GM23248 (cell line): ENCODE measurements around the gene IRF1.

Experiments
- EZH2 ChIP-seq: fragments of 200-600 bp; sonication (generic); IDR thresholded peaks from 2 replicates; pipeline ENCODE4 v1.6.1; 2018; ENCODE audit warnings: antibody characterized with exemption, mild to moderate bottlenecking; ENCODE audit not compliant: insufficient read depth, poor library complexity, severe bottlenecking
- EZH2phosphoT487 ChIP-seq: fragments of 200-600 bp; sonication (generic); IDR thresholded peaks from 2 replicates; pipeline ENCODE4 v1.6.1; 2018; ENCODE audit warnings: antibody characterized with exemption, moderate library complexity, mild to moderate bottlenecking, low read depth; ENCODE audit not compliant: insufficient read depth

GRCh38 chr5:132434416-132435286 lies 55.9 kb downstream of the IRF1 start:
- TF ChIP-seq EZH2 = no peak
- TF ChIP-seq EZH2phosphoT487 = no peak
